Prostate gland (tissue), 2 donors: ENCODE data around the gene TOX3. TPM values are rescaled to one million over a fixed set of nuclear protein-coding genes. Genes with fewer than 3 reads are reported as not detected.

ENCODE experiments used
- DNase-seq: peaks from one replicate; pipeline ENCODE4 v3.0.0-alpha.2; 2019; ENCODE audit warnings: low spot score
- H3K27ac ChIP-seq, 2 donors: fragments of 200-600 bp; sonication (generic); 2 replicates each; pipeline ENCODE4 v1.5.1; 2017 to 2019
- H3K27me3 ChIP-seq: fragments of 200-600 bp; sonication (generic); replicated peaks from 2 replicates; pipeline ENCODE4 v1.5.1; 2019; ENCODE audit not compliant: insufficient read depth
- H3K36me3 ChIP-seq, 2 donors: fragments of 200-600 bp; sonication (generic); 1 replicate in 1 of 2; 2 replicates in 1 of 2; pipeline versions ENCODE4 v1.5.1 to v1.8.1; 2017 to 2019
- H3K4me1 ChIP-seq: fragments of 200-600 bp; sonication (generic); replicated peaks from 2 replicates; pipeline ENCODE4 v1.5.1; 2019
- H3K4me3 ChIP-seq, 2 donors: fragments of 200-600 bp; sonication (generic); 2 replicates each; pipeline ENCODE4 v1.5.1; 2017 to 2019
- H3K9me3 ChIP-seq: fragments of 200-600 bp; sonication (generic); 2 replicates; pipeline ENCODE4 v1.5.1; 2017
- CTCF ChIP-seq, 4 experiments: fragments of 200-600 bp in 2 of 4; fragments of 450-650 bp in 2 of 4; sonication (generic) in 2 of 4; IDR thresholded peaks; 1 replicate in 3 of 4; 2 replicates in 1 of 4; pipeline ENCODE4 v1.5.1; 2016 to 2019; ENCODE audit warnings: antibody characterized with exemption in 4 of 4, mild to moderate bottlenecking in 2 of 4, moderate library complexity in 2 of 4
- POLR2A ChIP-seq: fragments of 450-650 bp; IDR thresholded peaks from one replicate; pipeline ENCODE4 v1.6.1; 2016; ENCODE audit warnings: antibody characterized with exemption, mild to moderate bottlenecking
- POLR2AphosphoS5 ChIP-seq: sonication (generic); formaldehyde crosslinking; IDR thresholded peaks from one replicate; pipeline ENCODE4 v1.6.1; 2017; ENCODE audit warnings: antibody characterized with exemption
- WGBS: methylation state at CpG from one replicate; pipeline ENCODE4 v1.1.5; 2018; 5-methylcytosine and 5-hydroxymethylcytosine counted together
- intact Hi-C: fragments of 100-400 bp; cut with DNase I; formaldehyde crosslinking; loops from one replicate; pipeline ENCODE4 v1.14.2; 2022
- total RNA-seq, 2 donors: library from RNA; depleted of rRNA; stranded (reverse); fragments of >200 nt; gene quantifications; one replicate each; pipeline ENCODE4 v1.1.0, GENCODE V29; 2016

TOX3 gene
- total RNA-seq, 2 donors from 2014 or later, result 0.57 to 1.7 TPM

DNA sequence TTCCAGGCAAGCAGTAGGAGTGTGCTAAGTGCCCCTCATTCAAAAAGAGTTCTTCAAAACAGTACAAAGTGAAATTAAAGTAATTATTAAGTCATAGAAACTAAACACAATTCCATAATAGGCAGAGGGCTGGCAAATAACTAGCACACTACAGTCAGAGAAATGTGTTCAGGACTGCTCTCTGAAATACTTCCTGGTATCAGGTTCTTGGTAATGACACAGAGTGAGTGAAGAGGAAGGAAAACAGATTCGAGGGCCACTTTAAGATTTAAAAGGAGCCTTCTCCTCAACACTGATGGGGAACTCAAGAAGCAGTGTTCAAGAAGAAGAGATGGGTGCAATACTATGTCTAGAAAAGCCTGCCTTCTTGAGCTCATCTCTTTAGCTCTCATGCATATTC, 139.2 kb downstream of the TOX3 start:
- no peaks in the 10 kb centered on the region for H3K9me3 ChIP-seq
- no peaks in the 10 kb centered on the region for H3K36me3 ChIP-seq
- no peak for TF ChIP-seq POLR2A
- TF ChIP-seq POLR2AphosphoS5, result no peak
- no peak for TF ChIP-seq CTCF (IDR thresholded peaks at IDR 0.05)
- DNase-seq, result no peak
- H3K4me1 ChIP-seq, result no peaks in the 10 kb centered on the region
- 30% methylated on average over 1 of the region's 1 CpG for WGBS
- no peak overlapping the region for H3K4me3 ChIP-seq
- intact Hi-C loops, result no loop called here
- no peaks in the 10 kb centered on the region for H3K27me3 ChIP-seq
- no peak overlapping the region for H3K27ac ChIP-seq

DNA sequence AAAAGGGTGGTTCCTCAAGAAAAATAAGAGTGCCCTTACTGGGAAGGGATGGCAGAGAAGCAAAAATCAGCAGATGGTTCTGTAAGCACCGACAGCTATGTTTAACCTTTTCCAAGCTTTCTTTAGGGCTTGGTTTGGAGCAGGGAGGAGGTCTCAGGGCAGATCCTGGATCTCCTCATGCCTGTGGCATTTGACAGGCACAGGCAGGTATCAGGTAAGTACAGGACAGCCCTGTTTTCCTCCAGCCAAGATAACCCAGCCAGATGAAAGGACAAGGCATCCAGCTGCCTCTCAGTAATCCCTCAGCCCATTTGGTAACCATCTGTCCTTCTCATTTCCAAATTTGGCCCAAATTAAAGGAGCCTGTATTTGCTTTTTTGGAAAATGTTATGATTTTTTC, 141.5 kb downstream of the TOX3 start:
- Histone ChIP-seq H3K4me1 (no peaks in the 10 kb centered on the region), H3K27me3 (no peaks in the 10 kb centered on the region), H3K36me3 (no peaks in the 10 kb centered on the region), H3K9me3 (no peaks in the 10 kb centered on the region), H3K4me3 (no peak overlapping the region), H3K27ac (no peak overlapping the region)
- intact Hi-C loops, result no loop called here
- WGBS, result 32% methylated on average over 1 of the region's 1 CpG
- no peak for DNase-seq
- TF ChIP-seq POLR2A (no peak), CTCF (IDR thresholded peaks at IDR 0.05) (no peak), POLR2AphosphoS5 (no peak)

GRCh38 chr16:52404546-52404945, 142.4 kb downstream of the TOX3 start:
- H3K4me3 ChIP-seq, result no peak overlapping the region
- H3K27me3 ChIP-seq, result no peaks in the 10 kb centered on the region
- intact Hi-C loops, result no loop called here
- H3K36me3 ChIP-seq, result no peaks in the 10 kb centered on the region
- no peak overlapping the region for H3K27ac ChIP-seq
- WGBS, result 96% methylated on average over 2 of the region's 2 CpGs
- no peak for TF ChIP-seq CTCF (IDR thresholded peaks at IDR 0.05)
- TF ChIP-seq POLR2A, result no peak
- no peak for TF ChIP-seq POLR2AphosphoS5
- no peak for DNase-seq
- no peaks in the 10 kb centered on the region for H3K4me1 ChIP-seq
- no peaks in the 10 kb centered on the region for H3K9me3 ChIP-seq

- no peak for DNase-seq
- TF ChIP-seq POLR2A, result no peak
- no peak for TF ChIP-seq POLR2AphosphoS5
- TF ChIP-seq CTCF (IDR thresholded peaks at IDR 0.05), result no peak
- Histone ChIP-seq H3K4me3 (no peak overlapping the region), H3K4me1 (no peaks in the 10 kb centered on the region), H3K36me3 (no peaks in the 10 kb centered on the region), H3K9me3 (no peaks in the 10 kb centered on the region), H3K27ac (no peak overlapping the region), H3K27me3 (no peaks in the 10 kb centered on the region)
- intact Hi-C loops, result no loop called here
- WGBS, result 100% methylated on average over 1 of the region's 1 CpG
These were observed 147.8 kb downstream of the TOX3 start for GRCh38 chr16:52399116-52399515.

- no peak for TF ChIP-seq POLR2A
- TF ChIP-seq CTCF (IDR thresholded peaks at IDR 0.05), result no peak
- TF ChIP-seq POLR2AphosphoS5, result no peak
- DNase-seq, result no peak
- Histone ChIP-seq H3K9me3 (no peaks in the 10 kb centered on the region), H3K4me1 (no peaks in the 10 kb centered on the region), H3K27ac (no peak overlapping the region), H3K36me3 (no peaks in the 10 kb centered on the region), H3K4me3 (no peak overlapping the region), H3K27me3 (no peaks in the 10 kb centered on the region)
- WGBS, result 72% methylated on average over 3 of the region's 3 CpGs
- intact Hi-C loops, result no loop called here
These were observed 148.4 kb downstream of the TOX3 start for GRCh38 chr16:52398491-52398960.
